ENCODE results near the gene GFOD1.

DNA sequence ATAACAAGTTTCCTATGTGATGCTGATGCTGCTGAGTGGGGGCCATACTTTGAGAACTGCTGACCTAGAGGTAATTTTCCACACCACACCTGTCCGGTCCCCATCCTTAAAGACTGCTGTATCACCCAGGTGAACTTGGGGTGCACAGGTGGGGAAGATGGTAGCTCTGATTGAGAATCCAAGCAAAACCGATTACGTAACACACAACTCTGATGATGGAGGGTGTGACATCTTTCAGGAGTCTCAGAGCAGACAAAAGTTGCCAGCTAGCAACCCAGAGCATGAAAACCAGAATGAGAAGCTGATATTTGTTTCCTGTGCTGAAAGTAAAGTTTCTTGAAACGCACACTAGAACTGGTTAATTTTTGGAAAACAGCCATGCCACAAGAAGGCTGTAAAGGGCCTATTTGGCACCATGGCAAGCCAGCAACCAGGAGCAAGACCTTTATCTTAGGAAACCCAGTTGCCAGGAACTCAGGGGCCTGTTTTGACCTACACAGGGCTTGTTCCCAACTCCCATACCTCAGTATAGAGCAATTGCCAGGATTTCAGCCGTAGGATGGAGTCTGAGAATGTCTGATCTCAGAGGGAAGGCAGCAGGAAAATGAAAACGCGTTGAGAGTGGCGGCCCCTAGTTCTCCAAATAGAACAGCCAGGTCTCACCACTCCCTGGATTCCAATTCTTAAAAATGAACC lies 137.4 kb downstream of the GFOD1 start:
- TF ChIP-seq, protein P1, sequence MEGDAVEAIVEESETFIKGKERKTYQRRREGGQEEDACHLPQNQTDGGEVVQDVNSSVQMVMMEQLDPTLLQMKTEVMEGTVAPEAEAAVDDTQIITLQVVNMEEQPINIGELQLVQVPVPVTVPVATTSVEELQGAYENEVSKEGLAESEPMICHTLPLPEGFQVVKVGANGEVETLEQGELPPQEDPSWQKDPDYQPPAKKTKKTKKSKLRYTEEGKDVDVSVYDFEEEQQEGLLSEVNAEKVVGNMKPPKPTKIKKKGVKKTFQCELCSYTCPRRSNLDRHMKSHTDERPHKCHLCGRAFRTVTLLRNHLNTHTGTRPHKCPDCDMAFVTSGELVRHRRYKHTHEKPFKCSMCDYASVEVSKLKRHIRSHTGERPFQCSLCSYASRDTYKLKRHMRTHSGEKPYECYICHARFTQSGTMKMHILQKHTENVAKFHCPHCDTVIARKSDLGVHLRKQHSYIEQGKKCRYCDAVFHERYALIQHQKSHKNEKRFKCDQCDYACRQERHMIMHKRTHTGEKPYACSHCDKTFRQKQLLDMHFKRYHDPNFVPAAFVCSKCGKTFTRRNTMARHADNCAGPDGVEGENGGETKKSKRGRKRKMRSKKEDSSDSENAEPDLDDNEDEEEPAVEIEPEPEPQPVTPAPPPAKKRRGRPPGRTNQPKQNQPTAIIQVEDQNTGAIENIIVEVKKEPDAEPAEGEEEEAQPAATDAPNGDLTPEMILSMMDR (IDR thresholded peaks at IDR 0.05), result no peak
- no peak for TF ChIP-seq POLR2A (IDR thresholded peaks at IDR 0.05)
